Hepatocyte (in vitro differentiated cells): ENCODE results near the gene TRPM5.

Experiments
- CTCF ChIP-seq: fragments of 200-600 bp; sonication (generic); IDR thresholded peaks from 2 replicates; pipeline ENCODE4 v1.5.1; 2016; ENCODE audit warnings: antibody characterized with exemption, mild to moderate bottlenecking; ENCODE audit not compliant: poor library complexity
- EZH2 ChIP-seq: fragments of 200-600 bp; sonication (generic); IDR thresholded peaks from 2 replicates; pipeline ENCODE4 v1.6.1; 2016; ENCODE audit warnings: antibody characterized with exemption, mild to moderate bottlenecking, borderline replicate concordance
- EZH2phosphoT487 ChIP-seq: fragments of 200-600 bp; sonication (generic); IDR thresholded peaks from one replicate; pipeline ENCODE4 v1.6.1; 2018; ENCODE audit warnings: antibody characterized with exemption, mild to moderate bottlenecking, low read depth, moderate library complexity; ENCODE audit not compliant: unreplicated experiment, severe bottlenecking

DNA sequence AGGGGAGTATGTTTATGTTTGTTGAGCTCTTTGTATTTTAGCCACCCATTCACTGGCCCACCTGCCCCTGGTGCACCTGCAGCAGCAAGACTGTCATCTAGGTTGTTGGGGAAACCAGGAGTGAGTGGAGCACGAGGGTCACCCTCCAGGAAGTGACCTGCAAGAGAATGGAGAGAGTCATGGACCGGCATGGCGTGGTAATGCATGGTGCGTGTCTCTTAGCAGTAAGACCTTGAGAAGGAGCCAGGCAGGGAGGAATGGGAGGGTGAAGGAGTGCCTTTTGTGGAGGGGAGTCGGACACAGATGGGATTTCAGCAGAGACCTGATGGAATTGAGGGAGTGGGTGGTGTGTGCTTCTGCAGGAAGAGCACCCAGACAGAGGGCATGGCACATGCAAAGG is 38.4 kb upstream of the TRPM5 start:
- no peak for TF ChIP-seq CTCF
- TF ChIP-seq EZH2: no peak
- TF ChIP-seq EZH2phosphoT487: no peak
